ENCODE results near the gene TMEM253.

Gene TMEM253

GRCh38 chr14:21105095-21105494 is 4.2 kb downstream of the TMEM253 start:
- no peak overlapping the region for H3K4me3 ChIP-seq (ENCODE audit: low read length)
- no peak for DNase-seq (ENCODE audit: low read depth)
- TF ChIP-seq CTCF (IDR thresholded peaks at IDR 0.05; ENCODE audit: insufficient read depth, low read depth, low read length, missing control alignments): no peak

- peak; percentile 82 for DNase-seq (ENCODE audit: low read depth)
- H3K4me3 ChIP-seq (ENCODE audit: low read length): no peak overlapping the region
Observed at GRCh38 chr14:21106176-21106497, 5.3 kb downstream of the TMEM253 start.

GRCh38 chr14:21106498-21107282 is 5.8 kb downstream of the TMEM253 start:
- peak; percentile 81 for DNase-seq (ENCODE audit: low read depth)
- no peak overlapping the region for H3K4me3 ChIP-seq (ENCODE audit: low read length)
- peak; percentile 94 for TF ChIP-seq CTCF (IDR thresholded peaks at IDR 0.05; ENCODE audit: insufficient read depth, low read depth, low read length, missing control alignments)

More at GRCh38 chr14:21106176-21106497, 5.3 kb downstream of the TMEM253 start:
- no peak for TF ChIP-seq CTCF (IDR thresholded peaks at IDR 0.05; ENCODE audit: insufficient read depth, low read depth, low read length, missing control alignments)

- no peak for TF ChIP-seq CTCF (IDR thresholded peaks at IDR 0.05; ENCODE audit: insufficient read depth, low read depth, low read length, missing control alignments)
- DNase-seq (ENCODE audit: low read depth): peak; percentile 52
- no peak overlapping the region for H3K4me3 ChIP-seq (ENCODE audit: low read length)
Observed at GRCh38 chr14:21107283-21107800, 6.5 kb downstream of the TMEM253 start.

- no peak for DNase-seq (ENCODE audit: low read depth)
- no peak overlapping the region for H3K4me3 ChIP-seq (ENCODE audit: low read length)
- no peak for TF ChIP-seq CTCF (IDR thresholded peaks at IDR 0.05; ENCODE audit: insufficient read depth, low read depth, low read length, missing control alignments)
Observed at GRCh38 chr14:21108791-21109190, 7.9 kb downstream of the TMEM253 start.

GRCh38 chr14:21109377-21110138 is 8.7 kb downstream of the TMEM253 start:
- H3K4me3 ChIP-seq (ENCODE audit: low read length): no peak overlapping the region
- peak; percentile 78 for DNase-seq (ENCODE audit: low read depth)
- TF ChIP-seq CTCF (IDR thresholded peaks at IDR 0.05; ENCODE audit: insufficient read depth, low read depth, low read length, missing control alignments): no peak
